WTC11 (cell line): ENCODE data around the gene POLR2A. TPM values are rescaled to one million over a fixed set of nuclear protein-coding genes. Genes with fewer than 3 reads are reported as not detected.

ENCODE experiments used
- ATAC-seq: fragments of 200-7000 bp; cut with Tn5 transposase; 2 replicates; pipeline ENCODE4 v1.10.0; 2021; ENCODE audit warnings: mild to moderate bottlenecking, moderate library complexity
- CTCF ChIA-PET: fragments of 300-600 bp; sonication (Branson Sonifier 250); formaldehyde crosslinking; loops from one replicate; lab custom pipeline; 2021; ENCODE audit warnings: antibody characterized with exemption; lab: Charles Lee
- POLR2A ChIA-PET: fragments of 350-600 bp; sonication (Branson Sonifier 250); formaldehyde crosslinking; loops from one replicate; lab custom pipeline; 2021; ENCODE audit warnings: antibody characterized with exemption; lab: Charles Lee
- DNase-seq: peaks from one replicate; pipeline ENCODE4 v3.0.0; 2021; ENCODE audit warnings: low spot score
- H3K27ac Mint-ChIP-seq: 2 replicates; pipeline ENCODE4 v1.8.0; 2021; ENCODE audit warnings: mixed read lengths
- H3K27me3 Mint-ChIP-seq: 2 replicates; pipeline ENCODE4 v1.8.0; 2021; ENCODE audit warnings: low read depth, mild to moderate bottlenecking, moderate library complexity, mixed read lengths
- H3K36me3 Mint-ChIP-seq: 2 replicates; pipeline ENCODE4 v1.8.0; 2021; ENCODE audit warnings: mixed read lengths
- H3K4me1 Mint-ChIP-seq: 2 replicates; pipeline ENCODE4 v1.8.0; 2022; ENCODE audit warnings: mixed read lengths
- H3K4me3 Mint-ChIP-seq: 2 replicates; pipeline ENCODE4 v1.8.0; 2021; ENCODE audit warnings: mild to moderate bottlenecking, moderate library complexity, mixed read lengths
- H3K9me3 Mint-ChIP-seq: 2 replicates; pipeline ENCODE4 v1.8.0; 2021; ENCODE audit warnings: mixed read lengths
- AFF4 ChIP-seq: sonication (generic); formaldehyde crosslinking; IDR thresholded peaks from 2 replicates; pipeline ENCODE4 v1.8.1; 2023; ENCODE audit warnings: mild to moderate bottlenecking, missing genetic modification reagents, borderline replicate concordance
- ARID4B ChIP-seq: sonication (generic); formaldehyde crosslinking; IDR thresholded peaks from 2 replicates; pipeline ENCODE4 v1.8.0; 2023; ENCODE audit warnings: missing genetic modification reagents, mild to moderate bottlenecking, borderline replicate concordance
- E2F4 ChIP-seq: sonication (generic); formaldehyde crosslinking; IDR thresholded peaks from 2 replicates; pipeline ENCODE4 v1.8.1; 2022; ENCODE audit warnings: low read depth, mild to moderate bottlenecking, moderate library complexity, missing genetic modification reagents, borderline replicate concordance
- ETV6 ChIP-seq: sonication (generic); formaldehyde crosslinking; IDR thresholded peaks from 2 replicates; pipeline ENCODE4 v1.8.1; 2022; ENCODE audit warnings: mild to moderate bottlenecking, missing genetic modification reagents
- FOXP4 ChIP-seq: sonication (generic); formaldehyde crosslinking; IDR thresholded peaks from 2 replicates; pipeline ENCODE4 v1.8.0; 2022; ENCODE audit warnings: mild to moderate bottlenecking, missing genetic modification reagents
- GABPB1 ChIP-seq: sonication (generic); formaldehyde crosslinking; IDR thresholded peaks from 2 replicates; pipeline ENCODE4 v1.8.1; 2023; ENCODE audit warnings: mild to moderate bottlenecking, missing genetic modification reagents
- HMGA2 ChIP-seq: fragments of 250-450 bp; sonication (Bioruptor Pico); IDR thresholded peaks from 2 replicates; pipeline ENCODE4 v1.4.0; 2021; ENCODE audit warnings: mild to moderate bottlenecking, moderate library complexity
- HMGXB4 ChIP-seq: sonication (generic); formaldehyde crosslinking; IDR thresholded peaks from 2 replicates; pipeline ENCODE4 v1.8.1; 2023; ENCODE audit warnings: mild to moderate bottlenecking, moderate library complexity, missing genetic modification reagents
- JUN ChIP-seq: sonication (generic); formaldehyde crosslinking; IDR thresholded peaks from 2 replicates; pipeline ENCODE4 v1.8.0; 2023; ENCODE audit warnings: mild to moderate bottlenecking, missing genetic modification reagents
- NFE2L1 ChIP-seq: sonication (generic); formaldehyde crosslinking; IDR thresholded peaks from 2 replicates; pipeline ENCODE4 v1.8.1; 2023; ENCODE audit warnings: missing genetic modification reagents
- SP1 ChIP-seq: sonication (generic); formaldehyde crosslinking; conservative IDR thresholded peaks from 2 replicates; pipeline ENCODE4 v1.8.1; 2022; ENCODE audit warnings: missing genetic modification reagents
- TCF7 ChIP-seq: sonication (generic); formaldehyde crosslinking; IDR thresholded peaks from 2 replicates; pipeline ENCODE4 v1.8.0; 2022; ENCODE audit warnings: mild to moderate bottlenecking, low read depth, missing genetic modification reagents, moderate library complexity
- USF2 ChIP-seq: sonication (generic); formaldehyde crosslinking; IDR thresholded peaks from 2 replicates; pipeline ENCODE4 v1.8.1; 2023; ENCODE audit warnings: mild to moderate bottlenecking, missing genetic modification reagents, moderate library complexity
- ZMAT4 ChIP-seq: fragments of 250-450 bp; sonication (Bioruptor Pico); IDR thresholded peaks from 2 replicates; pipeline ENCODE4 v1.9.0; 2021; ENCODE audit warnings: mild to moderate bottlenecking
- total RNA-seq: library from RNA; stranded (reverse); gene quantifications from 3 replicates; pipeline ENCODE4 v1.2.3, GENCODE V29; 2021

POLR2A gene
- total RNA-seq, 1 experiment from 2014 or later, result 170 TPM

- no peaks in the 10 kb centered on the region for H3K9me3 Mint-ChIP-seq
- peaks cover 11% of the 10 kb centered on the region; the same call in 1 of the 2 replicates for H3K36me3 Mint-ChIP-seq
- DNase-seq (peak; percentile 93), ATAC-seq (peak; percentile 75)
- ChIA-PET CTCF (interaction anchor here (0.5 to 2.9 kb wide), 21 partner anchors 8 to 187 kb away, joined by 3 to 19 read pairs (median 4); partner anchors contain the start of genes PLSCR3, TMEM102, TMEM256 and TMEM95), POLR2A (interaction anchor here (0.9 to 2.4 kb wide), 8 partner anchors 9 to 115 kb away, joined by 3 to 24 read pairs (median 5); partner anchors contain the start of genes NLGN2, POLR2A, TMEM102 and TMEM256)
- peaks cover 39% of the 10 kb centered on the region for H3K27me3 Mint-ChIP-seq
- peak within 1 kb of the TSS; percentile 99 for H3K27ac Mint-ChIP-seq
- H3K4me3 Mint-ChIP-seq, result peak within 1 kb of the TSS; percentile 87
- TF ChIP-seq FOXP4, result peak; percentile 28; the same call in 1 of the 2 replicates
- no peak for TF ChIP-seq AFF4
- TF ChIP-seq HMGXB4 (CRISPR knock-in tag), result peak; percentile 54
- TF ChIP-seq GABPB1, result 0 out of 2 replicates have a peak, but pooled peaks have one; percentile 33
- peak; percentile 47; the same call in 1 of the 2 replicates for TF ChIP-seq ARID4B (CRISPR knock-in tag)
- TF ChIP-seq JUN, result no peak
- TF ChIP-seq NFE2L1 (CRISPR knock-in tag), result no peak
- TF ChIP-seq E2F4 (CRISPR knock-in tag), result no peak
- TF ChIP-seq USF2 (CRISPR knock-in tag), result peak; percentile 34; the same call in 1 of the 2 replicates
- peak; percentile 71 for TF ChIP-seq SP1 (CRISPR knock-in tag)
- TF ChIP-seq ZMAT4, result no peak
- no peak for TF ChIP-seq TCF7 (CRISPR knock-in tag)
- TF ChIP-seq HMGA2 (CRISPR knock-in tag), result no peak
- TF ChIP-seq ETV6 (CRISPR knock-in tag), result peak; percentile 43; the same call in 1 of the 2 replicates
- peaks cover 33% of the 10 kb centered on the region for H3K4me1 Mint-ChIP-seq
Measured at GRCh38 chr17:7444682-7445618, 39.2 kb upstream of the POLR2A start, which contains the start of gene CHRNB1. Gene CHRNB1, plus strand, starts transcription at chr17:7445061. Its CDS starts 67 bp downstream, at chr17:7445128.
